Stimulated activated naive CD8-positive, alpha-beta T cell treated with anti-CD3 and anti-CD28 coated beads, Interleukin-15, amount 100 ng/mL, for 72 hours (primary cell): ENCODE measurements around the gene IGSF11.
"Not testable (repeated sequence)": the region's sequence is repeated elsewhere in the genome, so short reads cannot be mapped to it uniquely, and the experiment has no call there.

Experiments used
- ATAC-seq: fragments of 150-1000 bp; cut with Tn5 transposase; 2 replicates; pipeline ENCODE4 v1.10.0; 2021; ENCODE audit warnings: mild to moderate bottlenecking, moderate library complexity
- DNase-seq, 2 donors: peaks; one replicate each; pipeline ENCODE4 v3.0.0; 2021 to 2022
- H3K27ac Mint-ChIP-seq, 2 donors: one replicate each; pipeline ENCODE4 v1.8.0; 2022; ENCODE audit warnings: mild to moderate bottlenecking in 2 of 2, mixed read lengths in 2 of 2, moderate library complexity in 2 of 2
- H3K27me3 Mint-ChIP-seq: one replicate; pipeline ENCODE4 v1.8.0; 2022; ENCODE audit warnings: mixed read lengths
- H3K4me1 Mint-ChIP-seq: one replicate; pipeline ENCODE4 v1.8.0; 2022; ENCODE audit warnings: mild to moderate bottlenecking, mixed read lengths
- H3K4me3 Mint-ChIP-seq, 2 donors: one replicate each; pipeline ENCODE4 v1.8.0; 2022; ENCODE audit warnings: mild to moderate bottlenecking in 2 of 2, mixed read lengths in 2 of 2, moderate library complexity in 1 of 2
- H3K9me3 Mint-ChIP-seq, 2 donors: one replicate each; pipeline ENCODE4 v1.8.0; 2022; ENCODE audit warnings: mixed read lengths in 2 of 2

IGSF11 gene

GRCh38 chr3:118886708-118887107, 147.9 kb downstream of the IGSF11 start:
- Mint-ChIP-seq H3K4me1 (no peaks in the 10 kb centered on the region), H3K27me3 (peaks cover 12% of the 10 kb centered on the region), H3K27ac (no peak overlapping the region), H3K4me3 (no peak overlapping the region), H3K9me3 (no peaks in the 10 kb centered on the region)
- ATAC-seq = no peak
- no peak for DNase-seq

GRCh38 chr3:118884748-118885206, 149.9 kb downstream of the IGSF11 start:
- peak; percentile 68 to 71 for DNase-seq
- no peak overlapping the region for H3K27ac Mint-ChIP-seq
- ATAC-seq = peak; percentile 91
- H3K4me3 Mint-ChIP-seq = no peak overlapping the region
- H3K27me3 Mint-ChIP-seq = peaks cover 26% of the 10 kb centered on the region
- H3K9me3 Mint-ChIP-seq = no peaks in the 10 kb centered on the region
- H3K4me1 Mint-ChIP-seq = no peaks in the 10 kb centered on the region

- Mint-ChIP-seq H3K9me3 (no peaks in the 10 kb centered on the region), H3K27me3 (peaks cover 26% of the 10 kb centered on the region), H3K27ac (no peak overlapping the region), H3K4me3 (no peak overlapping the region), H3K4me1 (no peaks in the 10 kb centered on the region)
- ATAC-seq (peak; percentile 59), DNase-seq (peak; percentile 51 to 59)
These were observed 152.2 kb downstream of the IGSF11 start for GRCh38 chr3:118882353-118882947.

- DNase-seq = no peak
- H3K27ac Mint-ChIP-seq = no peak overlapping the region
- ATAC-seq = no peak
- no peaks in the 10 kb centered on the region for H3K4me1 Mint-ChIP-seq
- peaks cover 43% of the 10 kb centered on the region for H3K27me3 Mint-ChIP-seq
- no peak overlapping the region for H3K4me3 Mint-ChIP-seq
- H3K9me3 Mint-ChIP-seq = peaks cover 0 to 25% of the 10 kb centered on the region in 2 donors
These were observed 166.6 kb downstream of the IGSF11 start for GRCh38 chr3:118868051-118868450.

GRCh38 chr3:118863731-118864322, 170.8 kb downstream of the IGSF11 start:
- Mint-ChIP-seq H3K27ac (no peak overlapping the region), H3K9me3 (no peaks in the 10 kb centered on the region), H3K4me3 (no peak overlapping the region), H3K27me3 (peaks cover 52% of the 10 kb centered on the region), H3K4me1 (no peaks in the 10 kb centered on the region)
- ATAC-seq (peak; percentile 52), DNase-seq (no peak)

- peaks cover 11 to 13% of the 10 kb centered on the region in 2 donors for H3K9me3 Mint-ChIP-seq
These were observed 174.7 kb downstream of the IGSF11 start for GRCh38 chr3:118859950-118860349.

GRCh38 chr3:118851466-118852193, 183.0 kb downstream of the IGSF11 start:
- H3K9me3 Mint-ChIP-seq = peaks cover 5 to 21% of the 10 kb centered on the region in 2 donors
- H3K4me3 Mint-ChIP-seq, DNase-seq, H3K27me3 Mint-ChIP-seq, ATAC-seq: not testable (repeated sequence)
- H3K4me1 Mint-ChIP-seq = peaks cover 12% of the 10 kb centered on the region
- H3K27ac Mint-ChIP-seq = peak overlapping the region in 1 of 2 donors; percentile 56

More at GRCh38 chr3:118859950-118860349, 174.7 kb downstream of the IGSF11 start:
- Mint-ChIP-seq H3K27me3 (peaks cover 27% of the 10 kb centered on the region), H3K27ac (no peak overlapping the region), H3K4me3 (no peak overlapping the region), H3K4me1 (no peaks in the 10 kb centered on the region)
- ATAC-seq = no peak
- DNase-seq = no peak

- Mint-ChIP-seq H3K9me3 (peaks cover 4 to 19% of the 10 kb centered on the region in 2 donors), H3K4me1 (peaks cover 12% of the 10 kb centered on the region), H3K4me3 (no peak overlapping the region), H3K27me3 (no peaks in the 10 kb centered on the region), H3K27ac (no peak overlapping the region)
- no peak for DNase-seq
- ATAC-seq = no peak
These were observed 184.0 kb downstream of the IGSF11 start for GRCh38 chr3:118850687-118851086.
